H9 (cell line): ENCODE results near the gene DUSP1. TPM values are rescaled to one million over a fixed set of nuclear protein-coding genes. Genes with fewer than 3 reads are reported as not detected.

Source experiments
- DNase-seq: peaks from one replicate; pipeline ENCODE4 v3.0.0-alpha.2; 2017
- H2AFZ ChIP-seq: one replicate; pipeline ENCODE4 v1.6.1; 2013; ENCODE audit warnings: mild to moderate bottlenecking, low read length, control low read depth, moderate library complexity
- H2AK5ac ChIP-seq: 2 replicates; pipeline ENCODE4 v1.6.1; 2013; ENCODE audit warnings: low read length, control low read depth, mixed read lengths; ENCODE audit not compliant: insufficient read length
- H2BK120ac ChIP-seq: one replicate; pipeline ENCODE4 v1.6.1; 2013; ENCODE audit warnings: low read depth, mild to moderate bottlenecking, low read length, control low read depth, inconsistent platforms; ENCODE audit not compliant: poor library complexity, severe bottlenecking
- H2BK12ac ChIP-seq: 2 replicates; pipeline ENCODE4 v1.6.1; 2013; ENCODE audit warnings: low read length, control low read depth, mixed read lengths, low read depth; ENCODE audit not compliant: insufficient read length
- H2BK15ac ChIP-seq: 2 replicates; pipeline ENCODE4 v1.6.1; 2013; ENCODE audit warnings: low read depth, low read length, control low read depth
- H2BK20ac ChIP-seq: one replicate; pipeline ENCODE4 v1.6.1; 2013; ENCODE audit warnings: low read depth, mild to moderate bottlenecking, low read length, control low read depth, inconsistent platforms; ENCODE audit not compliant: poor library complexity, severe bottlenecking
- H2BK5ac ChIP-seq: 2 replicates; pipeline ENCODE4 v1.6.1; 2013; ENCODE audit warnings: low read length, control low read depth, mixed read lengths; ENCODE audit not compliant: insufficient read length
- H3K14ac ChIP-seq: 2 replicates; pipeline ENCODE4 v1.6.1; 2013; ENCODE audit warnings: low read length, control low read depth; ENCODE audit not compliant: insufficient read depth
- H3K18ac ChIP-seq: 2 replicates; pipeline ENCODE4 v1.6.1; 2013; ENCODE audit warnings: low read depth, mild to moderate bottlenecking, mixed read lengths, low read length, control low read depth; ENCODE audit not compliant: insufficient read length
- H3K23ac ChIP-seq: 2 replicates; pipeline ENCODE4 v1.6.1; 2013; ENCODE audit warnings: low read length, control low read depth, mixed read lengths, low read depth; ENCODE audit not compliant: insufficient read length
- H3K23me2 ChIP-seq: 2 replicates; pipeline ENCODE4 v1.6.1; 2013; ENCODE audit warnings: low read depth, mild to moderate bottlenecking, mixed read lengths, low read length, control low read depth; ENCODE audit not compliant: insufficient read length, poor library complexity, severe bottlenecking
- H3K27ac ChIP-seq: 2 replicates; pipeline ENCODE4 v1.5.1; 2013; ENCODE audit warnings: low read length, control low read depth, mixed read lengths, low read depth; ENCODE audit not compliant: insufficient read length
- H3K27me3 ChIP-seq: 2 replicates; pipeline ENCODE4 v1.6.1; 2013; ENCODE audit warnings: low read length, control low read depth, inconsistent platforms; ENCODE audit not compliant: insufficient read depth
- H3K4ac ChIP-seq: 2 replicates; pipeline ENCODE4 v1.6.1; 2013; ENCODE audit warnings: low read depth, mild to moderate bottlenecking, control low read depth, inconsistent platforms, low read length, moderate library complexity
- H3K4me1 ChIP-seq: 2 replicates; pipeline ENCODE4 v1.6.1; 2013; ENCODE audit warnings: low read length, control low read depth, inconsistent platforms; ENCODE audit not compliant: insufficient read depth
- H3K4me2 ChIP-seq: 2 replicates; pipeline ENCODE4 v1.6.1; 2013; ENCODE audit warnings: low read length, control low read depth, mixed read lengths; ENCODE audit not compliant: insufficient read length, insufficient read depth
- H3K56ac ChIP-seq: 2 replicates; pipeline ENCODE4 v1.6.1; 2013; ENCODE audit warnings: low read depth, mild to moderate bottlenecking, mixed read lengths, low read length, control low read depth; ENCODE audit not compliant: insufficient read length
- H3K79me1 ChIP-seq: 2 replicates; pipeline ENCODE4 v1.6.1; 2013; ENCODE audit warnings: low read depth, mild to moderate bottlenecking, moderate library complexity, low read length, control low read depth, inconsistent platforms; ENCODE audit not compliant: insufficient read depth, poor library complexity, severe bottlenecking
- H3K79me2 ChIP-seq: 2 replicates; pipeline ENCODE4 v1.6.1; 2013; ENCODE audit warnings: low read length, control low read depth, inconsistent platforms; ENCODE audit not compliant: insufficient read depth
- H3K9ac ChIP-seq: 2 replicates; pipeline ENCODE4 v1.6.1; 2013; ENCODE audit warnings: low read length, control low read depth, mixed read lengths; ENCODE audit not compliant: insufficient read length; ENCODE audit errors: extremely low read depth
- H3K9me3 ChIP-seq: one replicate; pipeline ENCODE4 v1.6.1; 2013; ENCODE audit warnings: low read depth, low read length, inconsistent platforms; ENCODE audit not compliant: control insufficient read depth
- H3T11ph ChIP-seq: one replicate; pipeline ENCODE4 v1.6.1; 2013; ENCODE audit warnings: mild to moderate bottlenecking, low read length, control low read depth, inconsistent platforms
- H4K20me1 ChIP-seq: one replicate; pipeline ENCODE4 v1.6.1; 2013; ENCODE audit not compliant: control insufficient read depth, insufficient read length, insufficient read depth
- H4K5ac ChIP-seq: 2 replicates; pipeline ENCODE4 v1.6.1; 2013; ENCODE audit warnings: low read depth, mild to moderate bottlenecking, mixed read lengths, low read length, control low read depth; ENCODE audit not compliant: insufficient read length
- H4K8ac ChIP-seq: replicated peaks from 2 replicates; pipeline ENCODE4 v1.6.1; 2013; ENCODE audit warnings: low read length, control low read depth, mixed read lengths, low read depth; ENCODE audit not compliant: insufficient read length
- H4K91ac ChIP-seq: 2 replicates; pipeline ENCODE4 v1.6.1; 2013; ENCODE audit warnings: low read depth, mild to moderate bottlenecking, moderate library complexity, mixed read lengths, low read length, control low read depth; ENCODE audit not compliant: insufficient read length
- H3K27ac Mint-ChIP-seq, 3 experiments: 2 replicates in 2 of 3; 3 replicates in 1 of 3; pipeline ENCODE4 v1.8.0; 2020 to 2021; ENCODE audit warnings: mixed read lengths in 3 of 3, mild to moderate bottlenecking in 1 of 3, moderate library complexity in 1 of 3
- H3K27me3 Mint-ChIP-seq: 2 replicates; pipeline ENCODE4 v1.8.0; 2021; ENCODE audit warnings: low read depth, mild to moderate bottlenecking, moderate library complexity, mixed read lengths
- H3K36me3 Mint-ChIP-seq, 3 experiments: 2 replicates in 2 of 3; 3 replicates in 1 of 3; pipeline ENCODE4 v1.8.0; 2020 to 2021; ENCODE audit warnings: low read depth in 3 of 3, mixed read lengths in 3 of 3; ENCODE audit not compliant: insufficient read depth in 1 of 3
- H3K4me1 Mint-ChIP-seq, 2 experiments: 2 replicates each; pipeline ENCODE4 v1.8.0; 2020; ENCODE audit warnings: mixed read lengths in 2 of 2
- H3K4me3 Mint-ChIP-seq, 2 experiments: 2 replicates in 1 of 2; 3 replicates in 1 of 2; pipeline ENCODE4 v1.8.0; 2020 to 2021; ENCODE audit warnings: mild to moderate bottlenecking in 2 of 2, mixed read lengths in 2 of 2, moderate library complexity in 1 of 2
- H3K9me3 Mint-ChIP-seq, 2 experiments: 2 replicates in 1 of 2; 3 replicates in 1 of 2; pipeline ENCODE4 v1.8.0; 2020; ENCODE audit warnings: mild to moderate bottlenecking in 2 of 2, mixed read lengths in 2 of 2, moderate library complexity in 1 of 2
- whole genome bisulfite sequencing: extraction: QIAGEN DNeasy Blood & Tissue Kit; methylation state at CpG from one replicate; pipeline ENCODE4 v1.1.7; 2013; ENCODE audit warnings: missing lambda C conversion rate, low lambda C conversion rate, mixed read lengths; ENCODE audit not compliant: insufficient read length; ENCODE audit errors: extremely low coverage; 5-methylcytosine and 5-hydroxymethylcytosine counted together
- total RNA-seq: library from RNA; stranded (reverse); gene quantifications from 2 replicates; pipeline ENCODE4 v1.2.1, GENCODE V29; 2021
- TF ChIP-seq, protein P1 (sequence below): fragments of 200-600 bp; sonication (generic); conservative IDR thresholded peaks from 3 replicates; pipeline ENCODE4 v1.8.0; 2021; ENCODE audit warnings: antibody characterized with exemption, mild to moderate bottlenecking

The DUSP1 gene
- total RNA-seq, 1 experiment from 2014 or later, result 10.9 TPM

DNA sequence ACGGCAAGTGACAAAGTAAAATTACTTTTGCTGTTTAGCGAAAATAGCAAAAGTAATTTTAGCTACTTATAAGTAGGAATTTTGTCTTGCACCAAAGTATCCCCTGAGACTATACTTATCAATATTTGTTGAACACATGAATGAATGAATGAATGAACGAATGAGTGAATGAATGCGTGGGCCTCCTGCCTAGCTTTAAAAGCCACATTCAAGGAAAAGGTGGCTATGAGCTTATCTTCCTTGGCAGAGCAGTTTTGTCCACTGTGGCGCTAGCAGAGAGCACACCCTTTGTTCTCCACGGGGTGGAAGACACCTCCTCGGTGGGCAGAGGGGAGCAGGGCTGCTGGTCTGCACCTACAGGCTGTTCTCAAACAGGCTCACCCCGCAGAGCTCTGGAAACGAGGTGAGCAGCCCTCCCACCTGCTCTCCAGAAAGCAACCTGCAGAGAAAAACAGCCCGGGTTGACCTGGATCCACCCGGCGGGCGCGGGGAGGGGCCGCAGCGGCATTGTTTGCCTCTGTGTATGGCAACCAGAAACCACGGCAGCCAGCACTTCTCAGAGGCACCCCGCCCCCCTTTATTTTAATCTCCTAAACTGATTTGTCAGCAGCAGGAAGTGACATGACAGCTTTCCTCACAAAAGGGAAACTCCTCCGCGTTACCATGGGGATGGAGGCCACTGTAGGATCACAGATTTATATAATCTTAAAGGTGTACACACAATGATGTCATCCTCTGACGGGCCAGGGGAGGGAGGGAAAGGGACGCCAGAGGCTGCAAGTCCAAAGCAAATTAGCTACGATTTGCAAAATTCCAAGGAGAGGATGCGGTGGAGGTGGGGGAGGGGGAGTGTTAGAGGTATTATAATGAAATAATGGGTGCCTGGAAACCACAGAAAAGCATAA, 5.9 kb downstream of the DUSP1 start:
- Histone ChIP-seq H3K79me1 (no peaks in the 10 kb centered on the region), H3K9me3 (no peaks in the 10 kb centered on the region), H3K18ac (peak overlapping the region; percentile 98), H2BK120ac (no peak overlapping the region), H4K8ac (no peak overlapping the region), H3K56ac (no peak overlapping the region), H3K4me1 (no peaks in the 10 kb centered on the region), H3K27ac (peak overlapping the region; percentile 66), H3K23me2 (peaks cover 3% of the 10 kb centered on the region), H2AK5ac (no peak overlapping the region), H3K4ac (no peak overlapping the region; the same call in 1 of the 2 replicates), H3K14ac (peak overlapping the region; percentile 96), H3K79me2 (no peaks in the 10 kb centered on the region), H3K4me2 (peak overlapping the region; percentile 58), H2BK20ac (no peak overlapping the region), H3T11ph (peak overlapping the region; percentile 62), H2BK15ac (no peak overlapping the region), H2BK5ac (no peak overlapping the region), H4K91ac (no peak overlapping the region), H2AFZ (no peak overlapping the region), H3K27me3 (no peaks in the 10 kb centered on the region), H4K20me1 (no peaks in the 10 kb centered on the region), H3K23ac (no peak overlapping the region), H3K9ac (peak overlapping the region; percentile 72), H2BK12ac (peak overlapping the region; percentile 53), H4K5ac (peak overlapping the region; percentile 74)
- H3K4me1 Mint-ChIP-seq, result peaks cover 25 to 39% of the 10 kb centered on the region in 2 experiments
- peaks cover 1 to 3% of the 10 kb centered on the region in 2 experiments; a peak in 1 of 5 replicates for H3K9me3 Mint-ChIP-seq
- H3K27me3 Mint-ChIP-seq, result peaks cover 11% of the 10 kb centered on the region
- H3K27ac Mint-ChIP-seq, result peak overlapping the region; percentile 94 to 98 (median 98); a peak in 6 of 7 replicates
- no CpG with 5 or more reads among the region's 24 CpGs for WGBS
- peak overlapping the region; percentile 63 to 84 for H3K4me3 Mint-ChIP-seq
- TF ChIP-seq, protein P1, sequence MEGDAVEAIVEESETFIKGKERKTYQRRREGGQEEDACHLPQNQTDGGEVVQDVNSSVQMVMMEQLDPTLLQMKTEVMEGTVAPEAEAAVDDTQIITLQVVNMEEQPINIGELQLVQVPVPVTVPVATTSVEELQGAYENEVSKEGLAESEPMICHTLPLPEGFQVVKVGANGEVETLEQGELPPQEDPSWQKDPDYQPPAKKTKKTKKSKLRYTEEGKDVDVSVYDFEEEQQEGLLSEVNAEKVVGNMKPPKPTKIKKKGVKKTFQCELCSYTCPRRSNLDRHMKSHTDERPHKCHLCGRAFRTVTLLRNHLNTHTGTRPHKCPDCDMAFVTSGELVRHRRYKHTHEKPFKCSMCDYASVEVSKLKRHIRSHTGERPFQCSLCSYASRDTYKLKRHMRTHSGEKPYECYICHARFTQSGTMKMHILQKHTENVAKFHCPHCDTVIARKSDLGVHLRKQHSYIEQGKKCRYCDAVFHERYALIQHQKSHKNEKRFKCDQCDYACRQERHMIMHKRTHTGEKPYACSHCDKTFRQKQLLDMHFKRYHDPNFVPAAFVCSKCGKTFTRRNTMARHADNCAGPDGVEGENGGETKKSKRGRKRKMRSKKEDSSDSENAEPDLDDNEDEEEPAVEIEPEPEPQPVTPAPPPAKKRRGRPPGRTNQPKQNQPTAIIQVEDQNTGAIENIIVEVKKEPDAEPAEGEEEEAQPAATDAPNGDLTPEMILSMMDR, result no peak
- peak; percentile 94 for DNase-seq
- peaks cover 11 to 25% (median 23%) of the 10 kb centered on the region in 3 experiments for H3K36me3 Mint-ChIP-seq
